A673 (cell line): ENCODE data around the gene MISP3. TPM values are rescaled to one million over a fixed set of nuclear protein-coding genes. Genes with fewer than 3 reads are reported as not detected.

Source experiments
- BruUV-seq: library from RNA; stranded (reverse); fragments of 400-500 nt; replicated peaks from 2 replicates; lab custom pipeline; 2021; lab: Mats Ljungman, UMichigan
- CTCF ChIA-PET: fragments of 300-600 bp; sonication (Branson Sonifier 250); formaldehyde crosslinking; loops from one replicate; lab custom pipeline; 2022; ENCODE audit warnings: antibody characterized with exemption; lab: Charles Lee
- POLR2A ChIA-PET: fragments of 300-600 bp; sonication (Branson Sonifier 250); formaldehyde crosslinking; loops from one replicate; lab custom pipeline; 2022; ENCODE audit warnings: antibody characterized with exemption; ENCODE audit not compliant: low non-redundant PET; lab: Charles Lee
- DNase-seq: peaks from one replicate; pipeline ENCODE4 v3.0.0-alpha.2; 2015; ENCODE audit warnings: low spot score
- H3K27ac ChIP-seq: fragments of 200-600 bp; sonication (generic); 2 replicates; pipeline ENCODE4 v1.5.1; 2016; ENCODE audit warnings: mixed run types, low read depth, mild to moderate bottlenecking, mixed read lengths, antibody characterized with exemption, low read length; ENCODE audit not compliant: poor library complexity, severe bottlenecking
- H3K27me3 ChIP-seq: fragments of 200-600 bp; sonication (generic); replicated peaks from 2 replicates; pipeline ENCODE4 v1.6.1; 2017; ENCODE audit warnings: mixed run types, low read depth, mild to moderate bottlenecking, mixed read lengths, antibody characterized with exemption, low read length; ENCODE audit not compliant: insufficient read depth, poor library complexity
- H3K36me3 ChIP-seq: fragments of 200-600 bp; sonication (generic); 2 replicates; pipeline ENCODE4 v1.6.1; 2016; ENCODE audit warnings: mixed run types, mild to moderate bottlenecking, mixed read lengths, antibody characterized with exemption, low read length; ENCODE audit not compliant: insufficient read depth, poor library complexity, severe bottlenecking
- H3K4me1 ChIP-seq: fragments of 200-600 bp; sonication (generic); 2 replicates; pipeline ENCODE4 v1.6.1; 2017; ENCODE audit warnings: mixed run types, mild to moderate bottlenecking, mixed read lengths, antibody characterized with exemption, low read length; ENCODE audit not compliant: insufficient read depth, poor library complexity, severe bottlenecking
- H3K4me3 ChIP-seq: fragments of 200-600 bp; sonication (generic); 2 replicates; pipeline ENCODE4 v1.5.1; 2016; ENCODE audit warnings: low read depth, mixed run types, mild to moderate bottlenecking, mixed read lengths, low read length; ENCODE audit not compliant: poor library complexity, severe bottlenecking
- H3K9me3 ChIP-seq: fragments of 200-600 bp; sonication (generic); 2 replicates; pipeline ENCODE4 v1.6.1; 2016; ENCODE audit warnings: mixed run types, low read depth, mild to moderate bottlenecking, mixed read lengths, antibody characterized with exemption, low read length; ENCODE audit not compliant: poor library complexity, severe bottlenecking
- EZH2 ChIP-seq: fragments of 200-600 bp; sonication (generic); IDR thresholded peaks from 2 replicates; pipeline ENCODE4 v1.6.1; 2017; ENCODE audit warnings: borderline replicate concordance, low read depth, mild to moderate bottlenecking, mixed read lengths, antibody characterized with exemption, low read length; ENCODE audit not compliant: poor library complexity, severe bottlenecking
- intact Hi-C: fragments of 100-400 bp; cut with micrococcal nuclease; formaldehyde crosslinking; loops from one replicate; pipeline ENCODE4 v1.10.0; 2022; ENCODE audit not compliant: unreplicated experiment
- total RNA-seq: library from RNA; stranded (reverse); gene quantifications from 2 replicates; pipeline ENCODE4 v1.2.3, GENCODE V29; 2021
- TF ChIP-seq, protein P1 (sequence below): fragments of 300-800, 200-600 bp; sonication (generic); conservative IDR thresholded peaks from 2 replicates; pipeline ENCODE4 v1.5.1; 2017; ENCODE audit warnings: low read depth, mild to moderate bottlenecking, antibody characterized with exemption, low read length, moderate library complexity, mixed read lengths

MISP3 gene
- total RNA-seq, 1 experiment from 2014 or later, result 0.26 TPM

DNA sequence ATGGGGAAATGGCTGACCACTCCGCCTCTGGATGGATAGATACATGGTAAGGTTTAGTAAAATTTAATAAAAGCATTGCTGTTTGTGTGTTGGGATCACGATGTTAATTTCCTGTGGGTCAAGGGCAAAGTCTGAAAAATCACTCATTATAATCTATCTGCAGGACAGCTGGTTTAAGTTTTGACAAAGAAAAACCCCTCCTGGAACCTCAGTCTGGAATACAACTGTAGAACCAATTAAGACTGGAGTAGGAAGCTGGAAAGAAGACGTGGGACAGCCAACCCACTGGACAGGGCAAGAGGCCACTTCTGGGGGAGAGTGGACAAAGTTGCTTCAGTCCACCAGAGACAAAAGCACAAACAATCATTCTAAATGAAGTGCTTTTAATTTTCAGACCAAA is 46.6 kb downstream of the MISP3 start:
- ChIA-PET POLR2A (interaction anchor here (0.7 kb wide), 1 partner anchor 13 kb away, joined by 5 read pairs; no protein-coding TSS in a partner anchor), CTCF (no interaction called here)
- TF ChIP-seq EZH2, result no peak
- TF ChIP-seq, protein P1, sequence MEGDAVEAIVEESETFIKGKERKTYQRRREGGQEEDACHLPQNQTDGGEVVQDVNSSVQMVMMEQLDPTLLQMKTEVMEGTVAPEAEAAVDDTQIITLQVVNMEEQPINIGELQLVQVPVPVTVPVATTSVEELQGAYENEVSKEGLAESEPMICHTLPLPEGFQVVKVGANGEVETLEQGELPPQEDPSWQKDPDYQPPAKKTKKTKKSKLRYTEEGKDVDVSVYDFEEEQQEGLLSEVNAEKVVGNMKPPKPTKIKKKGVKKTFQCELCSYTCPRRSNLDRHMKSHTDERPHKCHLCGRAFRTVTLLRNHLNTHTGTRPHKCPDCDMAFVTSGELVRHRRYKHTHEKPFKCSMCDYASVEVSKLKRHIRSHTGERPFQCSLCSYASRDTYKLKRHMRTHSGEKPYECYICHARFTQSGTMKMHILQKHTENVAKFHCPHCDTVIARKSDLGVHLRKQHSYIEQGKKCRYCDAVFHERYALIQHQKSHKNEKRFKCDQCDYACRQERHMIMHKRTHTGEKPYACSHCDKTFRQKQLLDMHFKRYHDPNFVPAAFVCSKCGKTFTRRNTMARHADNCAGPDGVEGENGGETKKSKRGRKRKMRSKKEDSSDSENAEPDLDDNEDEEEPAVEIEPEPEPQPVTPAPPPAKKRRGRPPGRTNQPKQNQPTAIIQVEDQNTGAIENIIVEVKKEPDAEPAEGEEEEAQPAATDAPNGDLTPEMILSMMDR, result no peak
- peak overlapping the region; percentile 9 for H3K27ac ChIP-seq
- intact Hi-C loops, result no loop called here
- no peaks in the 10 kb centered on the region for H3K9me3 ChIP-seq
- H3K36me3 ChIP-seq, result no peaks in the 10 kb centered on the region
- H3K27me3 ChIP-seq, result no peaks in the 10 kb centered on the region
- no peak overlapping the region for H3K4me3 ChIP-seq
- BruUV-seq, result no TSS peak
- no peak for DNase-seq
- H3K4me1 ChIP-seq, result peaks cover 10% of the 10 kb centered on the region

DNA sequence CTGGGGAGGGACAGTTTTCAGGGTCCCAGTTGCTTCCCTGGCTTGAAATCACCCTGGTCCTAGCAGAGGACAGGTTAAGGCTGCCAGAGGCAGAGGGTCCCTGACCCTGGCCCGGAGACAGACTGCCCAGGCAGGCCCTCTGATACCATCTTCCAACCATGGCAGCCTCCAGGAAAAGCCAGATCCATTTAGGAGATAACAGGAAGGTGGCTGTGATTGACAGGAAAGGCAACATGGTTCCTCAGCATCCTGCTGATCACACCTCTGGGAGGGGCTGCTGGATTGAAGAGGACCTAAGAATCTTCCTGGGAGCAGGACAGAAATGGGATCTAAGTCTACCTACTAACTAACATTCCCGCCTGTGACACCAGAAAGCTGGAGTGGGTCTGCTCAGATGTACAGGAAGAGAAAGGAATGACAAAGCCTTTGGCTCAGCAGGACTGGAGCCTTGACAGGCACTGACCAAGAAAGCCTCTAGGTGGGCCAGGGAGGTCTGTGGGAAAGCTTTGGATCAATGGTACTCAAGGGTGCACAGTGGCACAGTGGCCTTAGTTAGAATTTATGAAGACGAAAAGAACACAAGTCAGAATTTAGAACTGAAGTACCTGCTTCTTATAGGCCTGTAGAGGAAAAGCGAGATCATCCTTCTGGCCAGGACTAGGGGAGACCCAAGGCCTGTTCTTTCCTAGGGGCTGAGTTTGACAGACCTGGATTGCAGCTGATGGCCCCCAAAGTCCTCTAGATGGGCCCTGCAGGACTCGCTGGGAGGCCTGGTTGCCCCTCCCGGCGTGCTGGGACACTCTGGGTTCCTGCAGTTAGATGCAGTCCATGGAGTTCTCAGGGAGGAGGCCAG is 47.3 kb downstream of the MISP3 start:
- POLR2A ChIA-PET, result interaction anchor here (0.7 kb wide), 1 partner anchor 84 kb away, joined by 4 read pairs; no protein-coding TSS in a partner anchor

DNA sequence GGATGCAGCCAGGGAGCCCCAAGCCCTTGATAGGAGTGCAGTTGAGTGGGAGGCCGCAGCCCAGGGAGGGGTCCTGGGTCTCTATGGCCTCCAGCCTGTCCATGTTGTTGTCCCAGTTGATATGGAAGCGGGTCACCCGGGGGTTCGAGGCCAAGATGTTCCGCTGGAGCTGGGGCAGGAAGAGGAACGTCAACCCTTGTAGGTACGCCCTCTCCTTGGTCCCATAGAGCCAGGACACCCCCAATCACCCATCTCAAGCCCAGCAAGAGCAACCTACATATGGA is 47.9 kb downstream of the MISP3 start:
- BruUV-seq, result no TSS peak
- Histone ChIP-seq H3K9me3 (no peaks in the 10 kb centered on the region), H3K27ac (no peak overlapping the region), H3K4me3 (no peak overlapping the region), H3K27me3 (no peaks in the 10 kb centered on the region), H3K4me1 (peaks cover 10% of the 10 kb centered on the region), H3K36me3 (peaks cover 9% of the 10 kb centered on the region)
- TF ChIP-seq, protein P1, result no peak
- no peak for TF ChIP-seq EZH2
- ChIA-PET CTCF (interaction anchor here (0.6 kb wide), 1 partner anchor 1348 kb away, joined by 8 read pairs; no protein-coding TSS in a partner anchor), POLR2A (interaction anchor here (0.7 kb wide), 1 partner anchor 84 kb away, joined by 4 read pairs; no protein-coding TSS in a partner anchor)
- no peak for DNase-seq
- intact Hi-C loops, result no loop called here

More for the DNA sequence above, 47.3 kb downstream of the MISP3 start:
- no peak for DNase-seq
- no peaks in the 10 kb centered on the region for H3K27me3 ChIP-seq
- CTCF ChIA-PET, result no interaction called here
- BruUV-seq, result no TSS peak
- H3K36me3 ChIP-seq, result peaks cover 6% of the 10 kb centered on the region
- no peak for TF ChIP-seq EZH2
- TF ChIP-seq, protein P1, result no peak
- H3K27ac ChIP-seq, result no peak overlapping the region
- no peaks in the 10 kb centered on the region for H3K9me3 ChIP-seq
- peaks cover 10% of the 10 kb centered on the region for H3K4me1 ChIP-seq
- H3K4me3 ChIP-seq, result no peak overlapping the region
- intact Hi-C loops, result no loop called here
